Duodenal mucosa (tissue), 2 donors: ENCODE results near the gene RASL10A.

ENCODE experiments used
- H3K27ac ChIP-seq: one replicate; pipeline ENCODE4 v1.7.0; 2013; ENCODE audit warnings: low read depth, low read length
- H3K27me3 ChIP-seq, 2 donors: one replicate each; pipeline ENCODE4 v1.7.0; 2013; ENCODE audit warnings: low read length in 2 of 2, control low read depth in 1 of 2; ENCODE audit not compliant: insufficient read depth in 2 of 2, control insufficient read depth in 1 of 2
- H3K36me3 ChIP-seq, 2 donors: one replicate each; pipeline ENCODE4 v1.7.0; 2013; ENCODE audit warnings: low read length in 2 of 2, control low read depth in 1 of 2; ENCODE audit not compliant: insufficient read depth in 2 of 2, control insufficient read depth in 1 of 2
- H3K4me1 ChIP-seq, 2 donors: one replicate each; pipeline ENCODE4 v1.7.0; 2013; ENCODE audit warnings: low read length in 2 of 2, control low read depth in 1 of 2; ENCODE audit not compliant: insufficient read depth in 2 of 2, control insufficient read depth in 1 of 2
- H3K4me3 ChIP-seq, 2 donors: one replicate each; pipeline ENCODE4 v1.7.0; 2013; ENCODE audit warnings: low read length in 2 of 2, low read depth in 1 of 2
- H3K9ac ChIP-seq, 2 donors: one replicate each; pipeline ENCODE4 v1.7.0; 2013; ENCODE audit warnings: low read length in 2 of 2, low read depth in 1 of 2
- H3K9me3 ChIP-seq, 2 donors: one replicate each; pipeline ENCODE4 v1.7.0; 2013; ENCODE audit warnings: low read length in 2 of 2, control low read depth in 1 of 2; ENCODE audit not compliant: control insufficient read depth in 1 of 2

Gene RASL10A

GRCh38 chr22:29269731-29270474 lies 45.6 kb downstream of the RASL10A start:
- Histone ChIP-seq H3K4me1 (peaks cover 64% of the 10 kb centered on the region in 2 donors), H3K9ac (peak overlapping the region; percentile 90 to 94)

GRCh38 chr22:29269230-29269604 lies 46.3 kb downstream of the RASL10A start:
- H3K36me3 ChIP-seq = peaks cover 17 to 39% of the 10 kb centered on the region in 2 donors
- peak overlapping the region; percentile 90 to 94 for H3K9ac ChIP-seq

More at GRCh38 chr22:29269731-29270474, 45.6 kb downstream of the RASL10A start:
- Histone ChIP-seq H3K9me3 (no peaks in the 10 kb centered on the region), H3K27ac (peak overlapping the region; percentile 49), H3K27me3 (no peaks in the 10 kb centered on the region), H3K36me3 (peaks cover 19 to 39% of the 10 kb centered on the region in 2 donors), H3K4me3 (peak overlapping the region; percentile 81 to 93)

GRCh38 chr22:29268511-29269229 lies 46.8 kb downstream of the RASL10A start:
- no peaks in the 10 kb centered on the region for H3K27me3 ChIP-seq
- H3K9me3 ChIP-seq = no peaks in the 10 kb centered on the region
- peak overlapping the region; percentile 81 to 93 for H3K4me3 ChIP-seq
- peaks cover 12 to 39% of the 10 kb centered on the region in 2 donors for H3K36me3 ChIP-seq
- peak overlapping the region; percentile 97 for H3K27ac ChIP-seq
- peaks cover 54 to 60% of the 10 kb centered on the region in 2 donors for H3K4me1 ChIP-seq
- H3K9ac ChIP-seq = peak overlapping the region; percentile 90 to 94

More at GRCh38 chr22:29269230-29269604, 46.3 kb downstream of the RASL10A start:
- peaks cover 59 to 64% of the 10 kb centered on the region in 2 donors for H3K4me1 ChIP-seq
- H3K9me3 ChIP-seq = no peaks in the 10 kb centered on the region
- H3K4me3 ChIP-seq = peak overlapping the region; percentile 81 to 93
- peak overlapping the region; percentile 97 for H3K27ac ChIP-seq
- H3K27me3 ChIP-seq = no peaks in the 10 kb centered on the region

- Histone ChIP-seq H3K9me3 (no peaks in the 10 kb centered on the region), H3K36me3 (peaks cover 6 to 33% of the 10 kb centered on the region in 2 donors), H3K27me3 (no peaks in the 10 kb centered on the region), H3K9ac (peak within 1 kb of the TSS; percentile 90 to 94), H3K27ac (peak within 1 kb of the TSS; percentile 97), H3K4me3 (peak within 1 kb of the TSS; percentile 81 to 93), H3K4me1 (peaks cover 47 to 55% of the 10 kb centered on the region in 2 donors)
Measured at GRCh38 chr22:29267858-29268510, 47.5 kb downstream of the RASL10A start, which contains the start of the genes EWSR1 and RHBDD3. EWSR1 (plus strand) TSS chr22:29268268; CDS start chr22:29268337, 69 bp downstream. RHBDD3 (minus strand) TSS chr22:29267981; CDS start chr22:29265626, 2,355 bp downstream.

GRCh38 chr22:29267462-29267857 lies 48.0 kb downstream of the RASL10A start:
- H3K9me3 ChIP-seq = no peaks in the 10 kb centered on the region

GRCh38 chr22:29266564-29267461 lies 48.7 kb downstream of the RASL10A start:
- Histone ChIP-seq H3K27ac (peak overlapping the region; percentile 97), H3K9me3 (no peaks in the 10 kb centered on the region), H3K36me3 (peaks cover 0 to 22% of the 10 kb centered on the region in 2 donors), H3K9ac (peak overlapping the region; percentile 90 to 94), H3K4me3 (peak overlapping the region; percentile 81 to 93), H3K4me1 (peaks cover 35 to 44% of the 10 kb centered on the region in 2 donors), H3K27me3 (no peaks in the 10 kb centered on the region)

More at GRCh38 chr22:29267462-29267857, 48.0 kb downstream of the RASL10A start:
- H3K4me3 ChIP-seq = peak overlapping the region; percentile 81 to 93
- peak overlapping the region; percentile 97 for H3K27ac ChIP-seq
- H3K4me1 ChIP-seq = peaks cover 42 to 50% of the 10 kb centered on the region in 2 donors
- peaks cover under 1 to 28% of the 10 kb centered on the region in 2 donors for H3K36me3 ChIP-seq
- H3K27me3 ChIP-seq = no peaks in the 10 kb centered on the region
- H3K9ac ChIP-seq = peak overlapping the region; percentile 90 to 94

GRCh38 chr22:29265929-29266328 lies 49.6 kb downstream of the RASL10A start:
- Histone ChIP-seq H3K9me3 (no peaks in the 10 kb centered on the region), H3K4me1 (peaks cover 26 to 35% of the 10 kb centered on the region in 2 donors), H3K27ac (no peak overlapping the region), H3K27me3 (no peaks in the 10 kb centered on the region), H3K36me3 (peaks cover 0 to 21% of the 10 kb centered on the region in 2 donors), H3K9ac (peak overlapping the region in 1 of 2 donors; percentile 90), H3K4me3 (peak overlapping the region in 1 of 2 donors; percentile 7)

GRCh38 chr22:29265305-29265704 lies 50.2 kb downstream of the RASL10A start:
- no peaks in the 10 kb centered on the region for H3K27me3 ChIP-seq
- H3K9me3 ChIP-seq = no peaks in the 10 kb centered on the region
- no peak overlapping the region for H3K9ac ChIP-seq
- H3K27ac ChIP-seq = no peak overlapping the region
- peaks cover 20 to 30% of the 10 kb centered on the region in 2 donors for H3K4me1 ChIP-seq
- H3K36me3 ChIP-seq = peaks cover 0 to 21% of the 10 kb centered on the region in 2 donors
- no peak overlapping the region for H3K4me3 ChIP-seq

- Histone ChIP-seq H3K9ac (no peak overlapping the region), H3K4me1 (peaks cover 16% of the 10 kb centered on the region in 2 donors), H3K9me3 (no peaks in the 10 kb centered on the region), H3K27me3 (no peaks in the 10 kb centered on the region), H3K27ac (no peak overlapping the region), H3K4me3 (no peak overlapping the region), H3K36me3 (peaks cover 0 to 19% of the 10 kb centered on the region in 2 donors)
Measured at GRCh38 chr22:29263791-29264276, 51.7 kb downstream of the RASL10A start.
